WTC11 (cell line): ENCODE measurements around the gene PRIM2. TPM values are rescaled to one million over a fixed set of nuclear protein-coding genes. Genes with fewer than 3 reads are reported as not detected.
"Not testable (repeated sequence)": the region's sequence is repeated elsewhere in the genome, so short reads cannot be mapped to it uniquely, and the experiment has no call there.

Experiments
- ATAC-seq: fragments of 200-7000 bp; cut with Tn5 transposase; 2 replicates; pipeline ENCODE4 v1.10.0; 2021; ENCODE audit warnings: mild to moderate bottlenecking, moderate library complexity
- CTCF ChIA-PET: fragments of 300-600 bp; sonication (Branson Sonifier 250); formaldehyde crosslinking; loops from one replicate; lab custom pipeline; 2021; ENCODE audit warnings: antibody characterized with exemption; lab: Charles Lee
- POLR2A ChIA-PET: fragments of 350-600 bp; sonication (Branson Sonifier 250); formaldehyde crosslinking; loops from one replicate; lab custom pipeline; 2021; ENCODE audit warnings: antibody characterized with exemption; lab: Charles Lee
- DNase-seq: peaks from one replicate; pipeline ENCODE4 v3.0.0; 2021; ENCODE audit warnings: low spot score
- H3K27ac Mint-ChIP-seq: 2 replicates; pipeline ENCODE4 v1.8.0; 2021; ENCODE audit warnings: mixed read lengths
- H3K27me3 Mint-ChIP-seq: 2 replicates; pipeline ENCODE4 v1.8.0; 2021; ENCODE audit warnings: low read depth, mild to moderate bottlenecking, moderate library complexity, mixed read lengths
- H3K36me3 Mint-ChIP-seq: 2 replicates; pipeline ENCODE4 v1.8.0; 2021; ENCODE audit warnings: mixed read lengths
- H3K4me1 Mint-ChIP-seq: 2 replicates; pipeline ENCODE4 v1.8.0; 2022; ENCODE audit warnings: mixed read lengths
- H3K4me3 Mint-ChIP-seq: 2 replicates; pipeline ENCODE4 v1.8.0; 2021; ENCODE audit warnings: mild to moderate bottlenecking, moderate library complexity, mixed read lengths
- H3K9me3 Mint-ChIP-seq: 2 replicates; pipeline ENCODE4 v1.8.0; 2021; ENCODE audit warnings: mixed read lengths
- ATF6 ChIP-seq: sonication (generic); formaldehyde crosslinking; IDR thresholded peaks from 2 replicates; pipeline ENCODE4 v1.8.1; 2023; ENCODE audit warnings: mild to moderate bottlenecking, missing genetic modification reagents
- CTCF ChIP-seq: fragments of 200-600 bp; IDR thresholded peaks from 2 replicates; pipeline ENCODE4 v1.8.0; 2022; ENCODE audit warnings: antibody characterized with exemption
- E2F5 ChIP-seq: sonication (generic); formaldehyde crosslinking; IDR thresholded peaks from 2 replicates; pipeline ENCODE4 v1.8.1; 2022; ENCODE audit warnings: mild to moderate bottlenecking, moderate library complexity, missing genetic modification reagents
- ESRRA ChIP-seq: sonication (generic); formaldehyde crosslinking; IDR thresholded peaks from 2 replicates; pipeline ENCODE4 v1.8.1; 2022; ENCODE audit warnings: mild to moderate bottlenecking, missing genetic modification reagents, borderline replicate concordance
- FOXP1 ChIP-seq: sonication (generic); formaldehyde crosslinking; IDR thresholded peaks from 2 replicates; pipeline ENCODE4 v1.8.0; 2022; ENCODE audit warnings: missing genetic modification reagents, mild to moderate bottlenecking, moderate library complexity, borderline replicate concordance
- GABPB1 ChIP-seq: sonication (generic); formaldehyde crosslinking; IDR thresholded peaks from 2 replicates; pipeline ENCODE4 v1.8.1; 2023; ENCODE audit warnings: mild to moderate bottlenecking, missing genetic modification reagents
- HMGA2 ChIP-seq: fragments of 250-450 bp; sonication (Bioruptor Pico); IDR thresholded peaks from 2 replicates; pipeline ENCODE4 v1.4.0; 2021; ENCODE audit warnings: mild to moderate bottlenecking, moderate library complexity
- IRF1 ChIP-seq: sonication (generic); formaldehyde crosslinking; IDR thresholded peaks from 2 replicates; pipeline ENCODE4 v1.8.0; 2023; ENCODE audit warnings: missing genetic modification reagents
- KAT7 ChIP-seq: sonication (generic); formaldehyde crosslinking; IDR thresholded peaks from 2 replicates; pipeline ENCODE4 v1.8.1; 2023; ENCODE audit warnings: missing genetic modification reagents, mild to moderate bottlenecking, borderline replicate concordance
- NFATC4 ChIP-seq: fragments of 250-450 bp; sonication (Bioruptor Pico); IDR thresholded peaks from 2 replicates; pipeline ENCODE4 v1.9.0; 2021; ENCODE audit warnings: mild to moderate bottlenecking
- PRDM15 ChIP-seq: sonication (generic); formaldehyde crosslinking; IDR thresholded peaks from 2 replicates; pipeline ENCODE4 v1.8.0; 2022; ENCODE audit warnings: missing genetic modification reagents
- PRRX2 ChIP-seq: fragments of 250-450 bp; sonication (Bioruptor Pico); IDR thresholded peaks from 2 replicates; pipeline ENCODE4 v1.8.0; 2021; ENCODE audit warnings: mild to moderate bottlenecking
- RELA ChIP-seq: sonication (generic); formaldehyde crosslinking; IDR thresholded peaks from 2 replicates; pipeline ENCODE4 v1.8.1; 2022; ENCODE audit warnings: missing genetic modification reagents, mild to moderate bottlenecking, borderline replicate concordance
- TP53 ChIP-seq: sonication (generic); formaldehyde crosslinking; IDR thresholded peaks from 2 replicates; pipeline ENCODE4 v1.8.1; 2023; ENCODE audit warnings: mild to moderate bottlenecking, missing genetic modification reagents
- ZBTB21 ChIP-seq: sonication (generic); formaldehyde crosslinking; IDR thresholded peaks from 2 replicates; pipeline ENCODE4 v1.8.1; 2023; ENCODE audit warnings: mild to moderate bottlenecking, missing genetic modification reagents, borderline replicate concordance
- ZBTB43 ChIP-seq: sonication (generic); formaldehyde crosslinking; IDR thresholded peaks from 2 replicates; pipeline ENCODE4 v1.8.1; 2023; ENCODE audit warnings: mild to moderate bottlenecking, missing genetic modification reagents
- ZNF138 ChIP-seq: sonication (generic); formaldehyde crosslinking; conservative IDR thresholded peaks from 2 replicates; pipeline ENCODE4 v1.8.1; 2022; ENCODE audit warnings: mild to moderate bottlenecking, moderate library complexity, missing genetic modification reagents
- ZNF232 ChIP-seq: sonication (generic); formaldehyde crosslinking; IDR thresholded peaks from 2 replicates; pipeline ENCODE4 v1.8.0; 2022; ENCODE audit warnings: mild to moderate bottlenecking, missing genetic modification reagents
- ZNF396 ChIP-seq: fragments of 250-450 bp; sonication (Bioruptor Pico); IDR thresholded peaks from 2 replicates; pipeline ENCODE4 v1.8.0; 2021; ENCODE audit warnings: mild to moderate bottlenecking, moderate library complexity, borderline replicate concordance
- ZNF532 ChIP-seq: fragments of 250-450 bp; sonication (Bioruptor Pico); IDR thresholded peaks from 2 replicates; pipeline ENCODE4 v1.9.0; 2021; ENCODE audit warnings: mild to moderate bottlenecking, borderline replicate concordance
- total RNA-seq: library from RNA; stranded (reverse); gene quantifications from 3 replicates; pipeline ENCODE4 v1.2.3, GENCODE V29; 2021

Gene PRIM2
- total RNA-seq, 1 experiment from 2014 or later: 42.2 TPM

GRCh38 chr6:57435475-57436160, 118.2 kb downstream of the PRIM2 start:
- Mint-ChIP-seq H3K36me3 (no peaks in the 10 kb centered on the region), H3K27ac (peak overlapping the region; percentile 71; the same call in 1 of the 2 replicates), H3K27me3 (no peaks in the 10 kb centered on the region), H3K4me1 (peaks cover 60% of the 10 kb centered on the region), H3K9me3 (no peaks in the 10 kb centered on the region), H3K4me3 (no peak overlapping the region)
- POLR2A ChIA-PET: no interaction called here
- DNase-seq (no peak), ATAC-seq (no peak)
- CTCF ChIA-PET: no interaction called here
- TF ChIP-seq FOXP1: no peak
- no peak for TF ChIP-seq ZBTB21 (CRISPR knock-in tag)
- TF ChIP-seq RELA (CRISPR knock-in tag): no peak
- no peak for TF ChIP-seq GABPB1 (CRISPR knock-in tag)
- TF ChIP-seq ESRRA: no peak
- no peak for TF ChIP-seq ZNF232 (CRISPR knock-in tag)
- no peak for TF ChIP-seq KAT7 (CRISPR knock-in tag)
- no peak for TF ChIP-seq TP53
- no peak for TF ChIP-seq ATF6 (CRISPR knock-in tag)
- TF ChIP-seq ZNF532 (CRISPR knock-in tag): no peak
- TF ChIP-seq NFATC4: no peak
- no peak for TF ChIP-seq PRDM15
- TF ChIP-seq IRF1 (CRISPR knock-in tag): no peak
- TF ChIP-seq PRRX2 (CRISPR knock-in tag): no peak
- no peak for TF ChIP-seq CTCF
- TF ChIP-seq ZBTB43 (CRISPR knock-in tag): no peak
- TF ChIP-seq ZNF396 (CRISPR knock-in tag): no peak
- no peak for TF ChIP-seq E2F5 (CRISPR knock-in tag)
- TF ChIP-seq ZNF138 (CRISPR knock-in tag): no peak
- TF ChIP-seq HMGA2 (CRISPR knock-in tag): no peak

- H3K36me3 Mint-ChIP-seq, POLR2A ChIA-PET, H3K27me3 Mint-ChIP-seq, DNase-seq, H3K4me3 Mint-ChIP-seq, ATAC-seq, CTCF ChIA-PET, H3K9me3 Mint-ChIP-seq: not testable (repeated sequence)
- H3K4me1 Mint-ChIP-seq: peaks cover 58% of the 10 kb centered on the region
- peak overlapping the region; percentile 29 for H3K27ac Mint-ChIP-seq
Measured at GRCh38 chr6:57440735-57441134, 123.3 kb downstream of the PRIM2 start.
